HG03565 (cell line): ENCODE measurements around the gene HIBADH.
A peak's percentile ranks its signal among the peaks of the same experiment; 100 is the strongest.

Experiments
- ATAC-seq: cut with Tn5 transposase; IDR thresholded peaks from one replicate; pipeline ENCODE4 v1.9.1; 2021; ENCODE audit warnings: mild to moderate bottlenecking, moderate library complexity; ENCODE audit not compliant: unreplicated experiment

HIBADH gene

GRCh38 chr7:27662490-27663205, at the start of gene HIBADH:
Gene HIBADH (minus strand): TSS chr7:27662883. CDS start chr7:27662788, 95 bp downstream.
- peak; percentile 99 for ATAC-seq

DNA sequence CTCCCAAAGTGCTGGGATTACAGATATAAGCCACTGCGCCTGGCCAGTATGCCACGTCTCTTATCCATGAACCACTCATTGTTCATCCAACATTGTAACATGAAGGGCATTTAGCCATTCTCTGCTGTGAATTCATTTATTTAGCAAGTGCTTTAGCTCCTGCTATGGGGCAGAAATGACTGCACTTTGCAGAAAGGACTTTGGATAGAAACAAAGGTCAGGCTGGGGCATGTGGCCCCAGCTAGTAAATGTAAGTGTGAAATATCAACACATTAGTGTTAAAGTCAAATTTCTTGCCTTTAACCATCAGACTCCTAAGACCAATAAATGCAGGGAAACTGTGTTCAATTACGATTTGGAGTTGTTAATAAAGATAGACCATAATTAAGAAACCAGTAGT, 49.5 kb upstream of the HIBADH start:
- no peak for ATAC-seq

DNA sequence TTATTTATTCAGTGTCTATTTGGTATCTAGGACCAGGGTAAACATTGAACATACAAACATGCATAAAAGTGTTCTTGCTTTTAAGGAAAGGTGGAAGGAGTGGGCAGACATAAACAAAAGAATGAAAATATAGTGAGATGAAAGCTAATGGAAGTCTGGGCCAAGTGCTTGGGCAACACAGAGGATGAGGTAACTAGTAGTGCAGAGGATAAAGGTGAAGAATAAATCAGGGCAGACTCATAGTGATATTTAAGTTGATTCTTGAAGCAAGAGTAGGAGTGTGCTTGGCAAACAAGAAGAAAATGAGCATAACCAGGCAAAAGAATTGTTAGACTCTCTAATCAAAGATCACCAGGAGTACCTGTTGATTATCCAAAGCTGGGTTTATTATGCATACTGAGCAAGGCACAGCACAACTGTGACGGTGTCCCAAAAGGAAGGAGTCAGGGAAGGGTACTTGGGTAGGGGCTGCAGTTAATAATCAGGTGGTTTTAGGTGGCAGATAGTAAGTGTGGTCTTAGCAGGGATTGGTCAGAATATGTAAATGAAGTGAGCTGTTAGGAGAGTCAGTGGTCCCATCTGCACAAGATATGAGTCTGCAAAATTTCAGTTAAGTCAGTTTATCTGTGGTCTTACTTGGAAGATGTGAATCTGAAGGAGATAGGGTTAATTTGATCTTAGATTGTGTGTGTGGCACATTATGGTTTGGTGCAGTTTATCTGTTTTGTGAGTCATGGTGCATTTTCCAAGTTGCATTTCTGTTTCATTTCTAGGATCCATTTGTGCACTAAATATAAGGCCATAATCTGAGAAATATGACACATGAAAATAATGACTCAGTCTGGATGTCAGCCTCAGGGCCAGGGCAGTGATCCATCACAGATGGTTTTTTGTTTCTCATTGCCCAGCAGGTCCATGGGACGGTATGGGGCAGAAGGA, 46.7 kb upstream of the HIBADH start:
- ATAC-seq: no peak

DNA sequence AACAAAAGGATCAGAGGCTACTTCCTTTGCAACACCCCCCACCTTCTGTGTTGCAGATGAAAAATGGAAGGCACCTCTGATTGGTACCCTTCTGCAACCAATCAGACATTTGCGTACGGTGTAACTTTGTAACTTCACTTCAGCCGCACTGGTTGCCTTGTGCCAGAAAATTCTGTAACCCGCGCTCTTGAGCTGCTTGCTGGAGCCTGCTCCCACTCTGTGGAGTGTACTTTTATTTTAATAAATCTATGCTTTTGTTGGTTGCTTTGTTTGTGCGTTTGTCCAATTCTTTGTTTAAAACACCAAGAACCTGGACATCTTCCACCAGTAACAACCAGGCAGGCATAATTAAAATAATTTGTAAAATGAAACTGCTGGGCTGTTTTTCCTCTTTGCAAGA, 45.8 kb upstream of the HIBADH start:
- no peak for ATAC-seq

GRCh38 chr7:27705200-27705594, 42.5 kb upstream of the HIBADH start:
- no peak for ATAC-seq

GRCh38 chr7:27704422-27705199, 41.9 kb upstream of the HIBADH start:
- ATAC-seq: no peak

DNA sequence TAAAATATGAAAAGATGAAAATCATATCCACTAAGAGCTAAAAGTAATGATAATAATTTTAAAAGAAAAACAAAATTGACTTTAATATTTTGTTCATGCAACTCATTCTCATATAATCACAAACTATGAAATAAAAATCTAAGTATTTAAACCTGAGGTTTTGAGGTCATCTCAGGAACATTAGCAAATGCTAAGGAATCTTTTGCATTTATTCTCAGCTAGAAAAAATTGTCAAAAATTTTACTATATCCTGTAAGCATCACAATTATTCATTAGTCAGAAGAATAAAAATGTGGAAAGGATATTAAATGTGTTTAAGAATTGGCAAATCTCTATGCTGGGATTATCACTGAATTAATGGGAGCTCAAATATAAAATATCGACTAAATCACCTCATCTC, 40.5 kb upstream of the HIBADH start:
- ATAC-seq: no peak

GRCh38 chr7:27700501-27700900, 37.8 kb upstream of the HIBADH start:
- no peak for ATAC-seq

DNA sequence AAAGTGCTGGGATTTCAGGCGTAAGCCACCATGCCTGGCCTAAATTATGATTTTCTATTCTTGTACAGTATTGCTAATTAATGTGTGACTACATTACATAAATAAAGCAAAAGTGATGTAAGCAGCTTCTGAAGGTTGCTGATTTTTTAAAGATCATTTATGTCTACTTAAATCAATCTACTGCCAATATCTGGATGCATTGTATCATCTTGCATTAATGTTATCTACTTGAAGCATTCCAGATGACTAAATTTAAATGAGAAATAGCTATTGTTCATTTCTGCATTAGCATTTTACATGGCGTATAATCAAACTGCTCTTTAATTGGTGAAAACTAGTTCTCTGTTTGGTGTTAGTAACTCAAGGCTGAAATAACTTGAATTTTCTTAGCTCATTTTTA, 37.1 kb upstream of the HIBADH start:
- no peak for ATAC-seq

DNA sequence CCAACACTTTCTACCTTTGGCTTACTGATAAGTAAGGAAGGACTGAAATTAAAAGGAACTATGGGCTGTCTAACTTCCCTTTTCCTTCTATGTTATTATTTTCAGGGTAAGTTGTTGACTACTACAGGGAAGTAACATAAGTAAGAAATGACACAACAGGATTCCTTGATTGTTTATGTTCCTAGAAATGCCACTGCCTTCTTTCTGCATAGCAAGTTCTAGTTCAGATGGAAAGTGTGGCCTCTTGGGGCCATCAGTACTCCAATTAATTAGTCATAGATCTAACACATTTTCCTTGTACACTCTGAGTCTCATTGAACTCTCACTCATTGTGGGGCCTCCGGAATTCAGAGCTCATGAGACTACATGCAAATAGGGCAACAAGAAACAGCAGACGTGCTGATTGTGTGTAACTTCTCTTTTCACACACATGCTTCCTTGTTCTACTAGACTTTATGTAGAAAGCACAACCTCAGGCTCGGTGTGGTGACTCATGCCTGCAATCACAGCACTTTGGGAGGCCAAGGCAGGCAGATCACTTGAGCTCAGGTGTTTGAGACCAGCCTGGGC, 35.3 kb upstream of the HIBADH start:
- ATAC-seq: peak; percentile 70

DNA sequence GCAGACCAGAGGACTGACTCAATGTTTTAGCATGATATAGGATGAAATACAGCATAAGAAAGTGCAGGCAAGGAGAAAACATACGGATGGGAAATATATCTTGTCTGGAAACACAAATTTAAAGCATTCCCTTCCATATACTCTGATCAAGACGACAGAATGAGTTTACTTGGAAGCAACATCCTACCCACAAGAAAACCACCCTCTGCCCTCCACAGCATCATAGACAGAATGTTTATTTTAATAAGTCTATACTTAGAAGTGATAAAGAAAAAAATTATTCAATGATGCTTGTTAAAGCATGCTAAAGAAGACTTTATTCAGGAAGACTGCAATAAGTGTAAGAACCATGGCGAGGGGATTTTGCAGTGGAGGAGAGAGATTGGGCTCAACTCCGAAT, 32.4 kb upstream of the HIBADH start:
- no peak for ATAC-seq

- no peak for ATAC-seq
Measured at GRCh38 chr7:27693794-27694193, 31.1 kb upstream of the HIBADH start.

DNA sequence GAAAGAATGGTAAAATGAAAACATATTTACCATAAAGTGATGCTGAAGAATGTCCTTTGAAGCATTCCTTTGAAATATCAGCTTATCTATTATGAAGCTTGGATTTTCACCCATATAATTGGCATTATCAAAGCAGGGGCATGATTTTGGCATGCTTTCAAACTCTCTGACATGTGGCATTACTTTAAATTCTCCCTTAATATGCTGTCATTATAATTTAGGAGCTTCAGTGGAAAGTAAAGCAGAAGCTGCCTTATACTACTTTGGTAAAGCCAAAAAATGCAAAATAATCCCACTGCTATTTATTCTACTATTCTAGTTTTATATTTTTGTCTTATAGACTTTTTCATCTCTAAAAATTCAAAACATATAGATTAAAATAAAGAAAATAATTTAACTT, 28.0 kb upstream of the HIBADH start:
- ATAC-seq: no peak

- no peak for ATAC-seq
Measured at GRCh38 chr7:27689591-27690164, 27.0 kb upstream of the HIBADH start.

GRCh38 chr7:27689150-27689549, 26.5 kb upstream of the HIBADH start:
- ATAC-seq: no peak

DNA sequence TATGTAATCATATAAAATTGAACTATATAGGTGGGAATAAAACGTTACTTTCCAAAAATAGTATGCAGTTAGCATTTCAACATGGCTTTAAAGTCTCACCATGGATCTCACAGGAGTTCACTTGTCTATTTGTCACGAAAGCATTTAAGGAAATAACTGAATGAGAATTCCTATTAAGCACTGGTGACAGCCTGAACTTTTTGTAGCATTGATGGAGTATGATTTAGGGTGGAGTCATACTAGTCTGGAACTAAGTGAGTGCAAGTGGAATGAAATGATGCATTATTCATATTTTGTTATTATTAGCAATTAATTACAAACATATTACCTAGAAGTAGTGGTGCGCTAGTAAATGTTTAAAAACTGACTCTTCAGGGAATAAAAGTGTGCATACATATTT, 26.0 kb upstream of the HIBADH start:
- no peak for ATAC-seq

DNA sequence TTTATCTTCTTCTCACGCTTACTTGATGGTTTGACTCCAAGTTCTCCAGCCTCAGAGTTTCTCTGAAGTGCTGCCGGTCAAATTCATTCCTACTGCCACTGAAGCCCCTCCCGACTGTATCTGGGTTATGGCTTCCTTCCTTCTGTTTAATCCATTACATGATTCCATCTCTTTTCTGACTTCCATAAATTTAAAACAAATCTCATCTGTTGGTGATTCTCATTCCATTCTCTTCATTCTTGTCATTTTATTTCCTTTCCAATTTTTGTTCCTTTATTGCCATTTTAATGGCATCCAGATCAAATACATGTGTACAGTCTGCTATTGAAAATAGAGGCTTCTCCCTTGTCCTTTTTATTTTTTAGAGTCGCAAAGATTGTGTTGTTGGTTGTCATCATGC, 25.4 kb upstream of the HIBADH start:
- ATAC-seq: no peak

DNA sequence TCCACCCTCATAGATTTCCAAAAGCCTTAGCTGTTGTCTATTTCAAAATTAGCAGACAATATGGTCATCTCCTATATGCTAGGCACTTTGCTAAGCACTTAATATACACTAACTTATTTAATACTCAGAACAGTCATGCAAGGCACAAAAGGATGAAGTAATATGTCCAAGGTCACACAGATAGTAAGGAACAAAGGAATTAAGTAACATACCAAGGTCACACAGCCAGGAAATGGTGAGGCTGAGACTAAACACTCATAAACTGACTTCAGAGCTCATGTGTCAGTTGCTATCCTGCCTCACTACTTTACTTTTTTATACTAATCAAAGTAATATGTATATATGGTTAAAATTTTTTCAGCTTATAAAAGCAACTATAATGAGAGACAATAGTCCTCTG, 23.6 kb upstream of the HIBADH start:
- no peak for ATAC-seq

DNA sequence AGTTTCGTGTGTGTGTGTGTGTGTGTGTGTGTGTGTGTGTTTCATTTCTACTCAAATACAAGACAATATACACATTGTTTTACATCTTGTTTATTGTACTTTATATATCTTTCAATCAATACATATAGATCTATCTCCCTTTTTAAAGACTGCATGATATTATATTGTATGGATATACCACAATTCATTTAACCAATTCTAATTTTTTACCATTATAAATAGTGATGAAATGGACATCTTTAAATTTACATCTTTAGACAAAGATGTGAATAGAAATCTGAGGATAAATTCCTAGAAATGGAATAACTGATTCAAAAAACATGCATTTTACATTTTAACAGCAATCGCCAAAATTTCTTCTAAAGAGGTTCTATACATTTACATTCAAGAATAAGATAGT, 23.2 kb upstream of the HIBADH start:
- no peak for ATAC-seq

- ATAC-seq: no peak
Measured at GRCh38 chr7:27685209-27685608, 22.5 kb upstream of the HIBADH start.

GRCh38 chr7:27684491-27684890, 21.8 kb upstream of the HIBADH start:
- ATAC-seq: no peak
